Measurements from ENCODE around the gene NR2C2. TPM values are rescaled to one million over a fixed set of nuclear protein-coding genes. Genes with fewer than 3 reads are reported as not detected.

Gene NR2C2
- total and polyA plus RNA-seq, 10 of the 15 experiments (the other 5 are each of a cell fraction or from before 2014, with no cell fraction given) = 2.7 to 30.3 (median 18.3) TPM

DNA sequence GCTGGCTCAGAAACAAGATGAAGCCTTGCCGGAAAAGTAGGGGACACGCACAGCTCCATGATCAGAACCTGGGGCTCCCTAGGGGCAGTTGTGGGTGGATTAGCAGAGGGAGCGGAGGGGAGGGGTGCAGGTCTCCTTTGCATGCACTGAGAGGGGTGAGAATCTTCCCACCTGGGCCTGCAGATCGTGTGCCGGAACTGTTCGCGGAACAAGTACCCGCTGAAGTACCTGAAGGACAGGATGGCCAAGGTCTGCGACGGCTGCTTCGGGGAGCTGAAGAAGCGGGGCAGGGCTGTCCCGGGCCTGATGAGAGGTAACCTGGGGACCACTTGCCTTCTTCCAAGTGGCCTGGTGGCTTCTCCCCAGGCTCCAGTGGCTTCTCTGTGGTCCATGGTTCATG, 24.5 kb upstream of the NR2C2 start:
- ATAC-seq = no peak
- BruUV-seq (replicated peaks) = no TSS peak
- H4K20me1 ChIP-seq (ENCODE audit: control insufficient read depth, insufficient read depth) = no peaks in the 10 kb centered on the region
- DNase-seq (ENCODE audit: low read depth, low spot score) = no peak
- no peak overlapping the region for H3K9ac ChIP-seq (ENCODE audit: control insufficient read depth, insufficient read depth, low read length)
- no peak overlapping the region for H3K27ac ChIP-seq (ENCODE audit: control insufficient read depth, insufficient read depth)
- SMC1A ChIA-PET (ENCODE audit: uncharacterized antibody, unreplicated experiment) = interaction anchor here (1.0 to 1.8 kb wide), 5 partner anchors 10 to 250 kb away, joined by 3 to 5 read pairs (median 4); partner anchors contain the start of gene NR2C2
- H3K36me3 ChIP-seq (ENCODE audit: control insufficient read depth in 2 of 2, insufficient read depth in 2 of 2, low read length in 1 of 2) = no peaks in the 10 kb centered on the region
- intact Hi-C loops (cut with micrococcal nuclease; ENCODE audit: unreplicated experiment) (loop anchor here (5.0 to 10.0 kb wide), 2 partner anchors 282 to 721 kb away; partner anchors contain the start of gene CAPN7), in situ Hi-C loops (cut with MboI) (loop anchor here (5.0 kb wide), 3 partner anchors 126 to 286 kb away; no protein-coding TSS in a partner anchor)
- no peak overlapping the region for H3K4me2 ChIP-seq (ENCODE audit: control insufficient read depth, insufficient read depth)
- no peaks in the 10 kb centered on the region for H3K9me3 ChIP-seq (replicated peaks; ENCODE audit: control insufficient read depth, insufficient read depth, low read length)
- no peak overlapping the region for H2AFZ ChIP-seq (ENCODE audit: control insufficient read depth, low read depth, low read length)
- CTCF ChIA-PET = interaction anchor here (0.9 to 5.3 kb wide), 7 partner anchors 10 to 290 kb away, joined by 3 to 46 read pairs (median 3); no protein-coding TSS in a partner anchor
- FAIRE-seq = no peak
- H3K27me3 ChIP-seq (replicated peaks in 1 of 2; ENCODE audit: control insufficient read depth in 2 of 2, insufficient read depth in 2 of 2, low read length in 1 of 2) = no peaks in the 10 kb centered on the region
- no peaks in the 10 kb centered on the region for H3K79me2 ChIP-seq (ENCODE audit: control insufficient read depth, insufficient read depth, low read length)
- POLR2A ChIA-PET = no interaction called here
- WGBS (ENCODE audit: insufficient coverage, insufficient replicate concordance, low lambda C conversion rate, missing lambda C conversion rate) = 64% methylated on average over 13 of the region's 13 CpGs
- RAD21 ChIA-PET (ENCODE audit: unreplicated experiment) = interaction anchor here (0.9 to 4.1 kb wide), 7 partner anchors 17 to 291 kb away, joined by 3 to 47 read pairs (median 12); no protein-coding TSS in a partner anchor
- TF ChIP-seq HDGF (IDR thresholded peaks at IDR 0.05) = no peak
- TF ChIP-seq, protein P1, sequence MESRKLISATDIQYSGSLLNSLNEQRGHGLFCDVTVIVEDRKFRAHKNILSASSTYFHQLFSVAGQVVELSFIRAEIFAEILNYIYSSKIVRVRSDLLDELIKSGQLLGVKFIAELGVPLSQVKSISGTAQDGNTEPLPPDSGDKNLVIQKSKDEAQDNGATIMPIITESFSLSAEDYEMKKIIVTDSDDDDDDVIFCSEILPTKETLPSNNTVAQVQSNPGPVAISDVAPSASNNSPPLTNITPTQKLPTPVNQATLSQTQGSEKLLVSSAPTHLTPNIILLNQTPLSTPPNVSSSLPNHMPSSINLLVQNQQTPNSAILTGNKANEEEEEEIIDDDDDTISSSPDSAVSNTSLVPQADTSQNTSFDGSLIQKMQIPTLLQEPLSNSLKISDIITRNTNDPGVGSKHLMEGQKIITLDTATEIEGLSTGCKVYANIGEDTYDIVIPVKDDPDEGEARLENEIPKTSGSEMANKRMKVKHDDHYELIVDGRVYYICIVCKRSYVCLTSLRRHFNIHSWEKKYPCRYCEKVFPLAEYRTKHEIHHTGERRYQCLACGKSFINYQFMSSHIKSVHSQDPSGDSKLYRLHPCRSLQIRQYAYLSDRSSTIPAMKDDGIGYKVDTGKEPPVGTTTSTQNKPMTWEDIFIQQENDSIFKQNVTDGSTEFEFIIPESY (IDR thresholded peaks at IDR 0.05) = no peak
- no peak for TF ChIP-seq NFYB (IDR thresholded peaks at IDR 0.05; ENCODE audit: insufficient read depth, low read depth, low read length)
- no peak for TF ChIP-seq SREBF1 (IDR thresholded peaks at IDR 0.05; ENCODE audit: low read length)
- TF ChIP-seq, protein P2, sequence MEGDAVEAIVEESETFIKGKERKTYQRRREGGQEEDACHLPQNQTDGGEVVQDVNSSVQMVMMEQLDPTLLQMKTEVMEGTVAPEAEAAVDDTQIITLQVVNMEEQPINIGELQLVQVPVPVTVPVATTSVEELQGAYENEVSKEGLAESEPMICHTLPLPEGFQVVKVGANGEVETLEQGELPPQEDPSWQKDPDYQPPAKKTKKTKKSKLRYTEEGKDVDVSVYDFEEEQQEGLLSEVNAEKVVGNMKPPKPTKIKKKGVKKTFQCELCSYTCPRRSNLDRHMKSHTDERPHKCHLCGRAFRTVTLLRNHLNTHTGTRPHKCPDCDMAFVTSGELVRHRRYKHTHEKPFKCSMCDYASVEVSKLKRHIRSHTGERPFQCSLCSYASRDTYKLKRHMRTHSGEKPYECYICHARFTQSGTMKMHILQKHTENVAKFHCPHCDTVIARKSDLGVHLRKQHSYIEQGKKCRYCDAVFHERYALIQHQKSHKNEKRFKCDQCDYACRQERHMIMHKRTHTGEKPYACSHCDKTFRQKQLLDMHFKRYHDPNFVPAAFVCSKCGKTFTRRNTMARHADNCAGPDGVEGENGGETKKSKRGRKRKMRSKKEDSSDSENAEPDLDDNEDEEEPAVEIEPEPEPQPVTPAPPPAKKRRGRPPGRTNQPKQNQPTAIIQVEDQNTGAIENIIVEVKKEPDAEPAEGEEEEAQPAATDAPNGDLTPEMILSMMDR (IDR thresholded peaks at IDR 0.05 in 2 of 3, conservative IDR thresholded peaks at IDR 0.05 in 1 of 3; ENCODE audit: control insufficient read depth in 2 of 3, extremely low read depth in 1 of 3, insufficient read depth in 1 of 3, low read depth in 3 of 3, low read length in 3 of 3) = no peak
- TF ChIP-seq NRF1 (conservative IDR thresholded peaks at IDR 0.05; ENCODE audit: low read depth, low read length) = no peak
- TF ChIP-seq PML (IDR thresholded peaks at IDR 0.05; ENCODE audit: low read length) = no peak
- no peak for TF ChIP-seq CHD2 (IDR thresholded peaks at IDR 0.05; ENCODE audit: borderline replicate concordance, low read depth, low read length)
- no peak for TF ChIP-seq FOXM1 (IDR thresholded peaks at IDR 0.05; ENCODE audit: low read depth, low read length)
- no peak for TF ChIP-seq CHD4 (IDR thresholded peaks at IDR 0.05)
- no peak for TF ChIP-seq NR2F1 (conservative IDR thresholded peaks at IDR 0.05)
- TF ChIP-seq ZNF622 (IDR thresholded peaks at IDR 0.05) = no peak
- TF ChIP-seq NBN (IDR thresholded peaks at IDR 0.05) = no peak
- TF ChIP-seq RAD51 (IDR thresholded peaks at IDR 0.05) = no peak
- TF ChIP-seq RCOR1 (conservative IDR thresholded peaks at IDR 0.05; ENCODE audit: low read depth, low read length) = no peak
- H3K4me1 ChIP-seq (ENCODE audit: control insufficient read depth, insufficient read depth, low read length) = no peaks in the 10 kb centered on the region
- H3K4me3 ChIP-seq = no peak overlapping the region
